Left ventricle myocardium inferior (tissue), 1 donor: ENCODE results near the gene HDAC4. TPM values are rescaled to one million over a fixed set of nuclear protein-coding genes. Genes with fewer than 3 reads are reported as not detected.

Experiments
- DNase-seq: peaks from one replicate; pipeline ENCODE4 v3.0.0-alpha.2; 2020
- H3K27ac ChIP-seq: fragments of 200-600 bp; replicated peaks from 2 replicates; pipeline ENCODE4 v1.8.0; 2021
- H3K27me3 ChIP-seq: fragments of 200-600 bp; 2 replicates; pipeline ENCODE4 v1.8.0; 2021; ENCODE audit warnings: low read depth
- H3K36me3 ChIP-seq: fragments of 200-600 bp; 2 replicates; pipeline ENCODE4 v1.8.0; 2021
- H3K4me1 ChIP-seq: fragments of 200-600 bp; 2 replicates; pipeline ENCODE4 v1.8.0; 2021
- H3K4me3 ChIP-seq: fragments of 200-600 bp; 2 replicates; pipeline ENCODE4 v1.8.0; 2021; ENCODE audit warnings: mild to moderate bottlenecking, moderate library complexity
- H3K9me3 ChIP-seq: fragments of 200-600 bp; replicated peaks from 2 replicates; pipeline ENCODE4 v1.8.0; 2021
- intact Hi-C: fragments of 100-400 bp; cut with micrococcal nuclease; formaldehyde crosslinking; loops from one replicate; pipeline ENCODE4 v1.11.0; 2022
- total RNA-seq: library from RNA; stranded (reverse); fragmentation: NEBNext Ultra II Directional; extraction: Animal tissue kit (Norgen Biotek cat#: 25700); gene quantifications from one replicate; pipeline ENCODE4 v1.2.1, GENCODE V29; 2021
- TF ChIP-seq, protein P1 (sequence below): fragments of 200-600 bp; IDR thresholded peaks from 2 replicates; pipeline ENCODE4 v1.8.0; 2021; ENCODE audit warnings: antibody characterized with exemption, mild to moderate bottlenecking, borderline replicate concordance
- donor health status: DM: no; HTN: yes; CAD: no; lungs with severe emphysema.

HDAC4 gene
- total RNA-seq, 1 donor from 2014 or later: 23.9 TPM

- no peaks in the 10 kb centered on the region for H3K27me3 ChIP-seq
- peak overlapping the region; percentile 81 for H3K27ac ChIP-seq
- H3K36me3 ChIP-seq: peaks cover 10% of the 10 kb centered on the region
- TF ChIP-seq, protein P1, sequence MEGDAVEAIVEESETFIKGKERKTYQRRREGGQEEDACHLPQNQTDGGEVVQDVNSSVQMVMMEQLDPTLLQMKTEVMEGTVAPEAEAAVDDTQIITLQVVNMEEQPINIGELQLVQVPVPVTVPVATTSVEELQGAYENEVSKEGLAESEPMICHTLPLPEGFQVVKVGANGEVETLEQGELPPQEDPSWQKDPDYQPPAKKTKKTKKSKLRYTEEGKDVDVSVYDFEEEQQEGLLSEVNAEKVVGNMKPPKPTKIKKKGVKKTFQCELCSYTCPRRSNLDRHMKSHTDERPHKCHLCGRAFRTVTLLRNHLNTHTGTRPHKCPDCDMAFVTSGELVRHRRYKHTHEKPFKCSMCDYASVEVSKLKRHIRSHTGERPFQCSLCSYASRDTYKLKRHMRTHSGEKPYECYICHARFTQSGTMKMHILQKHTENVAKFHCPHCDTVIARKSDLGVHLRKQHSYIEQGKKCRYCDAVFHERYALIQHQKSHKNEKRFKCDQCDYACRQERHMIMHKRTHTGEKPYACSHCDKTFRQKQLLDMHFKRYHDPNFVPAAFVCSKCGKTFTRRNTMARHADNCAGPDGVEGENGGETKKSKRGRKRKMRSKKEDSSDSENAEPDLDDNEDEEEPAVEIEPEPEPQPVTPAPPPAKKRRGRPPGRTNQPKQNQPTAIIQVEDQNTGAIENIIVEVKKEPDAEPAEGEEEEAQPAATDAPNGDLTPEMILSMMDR: no peak
- DNase-seq: peak; percentile 52
- peaks cover 47% of the 10 kb centered on the region for H3K4me1 ChIP-seq
- intact Hi-C loops: no loop called here
- H3K9me3 ChIP-seq: no peaks in the 10 kb centered on the region
- peak overlapping the region; percentile 30 for H3K4me3 ChIP-seq
Measured at GRCh38 chr2:239199041-239199768, 201.6 kb downstream of the HDAC4 start.

GRCh38 chr2:239198221-239198620 lies 202.6 kb downstream of the HDAC4 start:
- Histone ChIP-seq H3K4me3 (no peak overlapping the region), H3K4me1 (peaks cover 50% of the 10 kb centered on the region), H3K27me3 (no peaks in the 10 kb centered on the region), H3K27ac (peak overlapping the region; percentile 81), H3K36me3 (peaks cover 10% of the 10 kb centered on the region), H3K9me3 (no peaks in the 10 kb centered on the region)
- DNase-seq: no peak
- TF ChIP-seq, protein P1: no peak
- intact Hi-C loops: no loop called here

- intact Hi-C loops: no loop called here
- Histone ChIP-seq H3K27ac (no peak overlapping the region), H3K4me1 (peaks cover 40% of the 10 kb centered on the region), H3K36me3 (peaks cover 10% of the 10 kb centered on the region), H3K9me3 (no peaks in the 10 kb centered on the region), H3K27me3 (no peaks in the 10 kb centered on the region), H3K4me3 (no peak overlapping the region)
- DNase-seq: no peak
- TF ChIP-seq, protein P1: no peak
Measured at GRCh38 chr2:239197146-239197545, 203.7 kb downstream of the HDAC4 start.

DNA sequence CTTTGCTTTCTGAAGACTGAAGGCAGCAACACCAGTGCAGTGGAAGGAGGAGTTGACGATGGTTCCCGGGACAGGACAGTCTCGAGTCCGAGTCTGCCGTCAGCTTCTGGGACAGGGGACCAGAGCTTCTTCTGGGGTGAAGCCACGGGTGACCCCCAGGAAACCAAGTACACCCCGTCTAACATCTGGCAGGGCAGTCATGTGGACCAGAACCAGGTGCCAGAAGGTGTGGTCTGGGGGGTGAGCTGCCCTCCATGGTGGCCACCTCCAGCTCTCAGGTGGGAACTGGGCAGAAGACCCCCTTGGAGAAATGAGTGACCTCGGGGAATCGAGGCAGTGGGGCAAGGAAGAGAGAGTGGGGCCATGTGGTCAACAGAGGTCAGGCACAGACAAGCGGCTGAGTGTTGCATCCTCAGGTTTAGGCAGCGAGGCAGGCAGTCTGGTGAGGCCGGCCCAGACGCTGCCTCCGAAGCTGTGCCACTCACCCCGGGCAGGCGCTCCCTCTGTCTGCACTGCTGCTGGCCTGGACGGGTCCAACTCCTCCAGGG lies 204.3 kb downstream of the HDAC4 start:
- Histone ChIP-seq H3K4me3 (no peak overlapping the region), H3K27ac (no peak overlapping the region), H3K4me1 (peaks cover 37% of the 10 kb centered on the region), H3K9me3 (no peaks in the 10 kb centered on the region), H3K36me3 (peaks cover 10% of the 10 kb centered on the region), H3K27me3 (no peaks in the 10 kb centered on the region)
- TF ChIP-seq, protein P1: no peak
- intact Hi-C loops: no loop called here
- no peak for DNase-seq

GRCh38 chr2:239195992-239196391 lies 204.8 kb downstream of the HDAC4 start:
- peaks cover 10% of the 10 kb centered on the region for H3K36me3 ChIP-seq
- no peaks in the 10 kb centered on the region for H3K27me3 ChIP-seq
- TF ChIP-seq, protein P1: no peak
- no peak for DNase-seq
- H3K4me1 ChIP-seq: peaks cover 37% of the 10 kb centered on the region
- no peaks in the 10 kb centered on the region for H3K9me3 ChIP-seq
- H3K4me3 ChIP-seq: no peak overlapping the region
- no peak overlapping the region for H3K27ac ChIP-seq
- intact Hi-C loops: no loop called here
